IPS-15b (cell line): ENCODE results near the gene CCNH.

Source experiments
- H3K27me3 ChIP-seq: one replicate; pipeline ENCODE4 v1.6.1; 2013; ENCODE audit warnings: low read length; ENCODE audit not compliant: control insufficient read depth, insufficient read depth
- H3K36me3 ChIP-seq: one replicate; pipeline ENCODE4 v1.6.1; 2013; ENCODE audit warnings: low read length; ENCODE audit not compliant: control insufficient read depth, insufficient read depth
- H3K4me1 ChIP-seq: one replicate; pipeline ENCODE4 v1.6.1; 2013; ENCODE audit warnings: mild to moderate bottlenecking, low read length; ENCODE audit not compliant: control insufficient read depth, insufficient read depth
- H3K4me3 ChIP-seq: one replicate; pipeline ENCODE4 v1.5.1; 2013; ENCODE audit warnings: low read depth, low read length
- H3K9ac ChIP-seq: one replicate; pipeline ENCODE4 v1.6.1; 2013; ENCODE audit warnings: low read depth, mild to moderate bottlenecking, low read length
- H3K9me3 ChIP-seq: one replicate; pipeline ENCODE4 v1.6.1; 2013; ENCODE audit warnings: mild to moderate bottlenecking, low read length; ENCODE audit not compliant: control insufficient read depth, insufficient read depth

CCNH gene

GRCh38 chr5:87354496-87354895, 58.2 kb downstream of the CCNH start:
- Histone ChIP-seq H3K9ac (no peak overlapping the region), H3K27me3 (no peaks in the 10 kb centered on the region), H3K36me3 (no peaks in the 10 kb centered on the region), H3K4me3 (no peak overlapping the region), H3K4me1 (no peaks in the 10 kb centered on the region), H3K9me3 (no peaks in the 10 kb centered on the region)

- no peak overlapping the region for H3K4me3 ChIP-seq
- no peaks in the 10 kb centered on the region for H3K36me3 ChIP-seq
- H3K9ac ChIP-seq: no peak overlapping the region
- no peaks in the 10 kb centered on the region for H3K27me3 ChIP-seq
- H3K9me3 ChIP-seq: no peaks in the 10 kb centered on the region
- H3K4me1 ChIP-seq: no peaks in the 10 kb centered on the region
Observed at GRCh38 chr5:87347841-87348240, 64.9 kb downstream of the CCNH start.

GRCh38 chr5:87347272-87347671, 65.5 kb downstream of the CCNH start:
- Histone ChIP-seq H3K4me1 (no peaks in the 10 kb centered on the region), H3K9me3 (no peaks in the 10 kb centered on the region), H3K36me3 (peaks cover 2% of the 10 kb centered on the region)

More at GRCh38 chr5:87347272-87347671, 65.5 kb downstream of the CCNH start:
- no peak overlapping the region for H3K9ac ChIP-seq
- H3K4me3 ChIP-seq: no peak overlapping the region
- H3K27me3 ChIP-seq: no peaks in the 10 kb centered on the region
